HTERT RPE-1 (cell line): Measurements from ENCODE around the gene DPH6.

Source experiments
- in situ Hi-C: fragments of 300-500 bp; cut with MboI; formaldehyde crosslinking; loops from 4 replicates; pipeline ENCODE4 v1.14.3; 2020; ENCODE audit warnings: low sequenced_read_pairs

Gene DPH6

GRCh38 chr15:35545316-35545823 is 595 bp downstream of the DPH6 start:
- in situ Hi-C loops: no loop called here

- in situ Hi-C loops: no loop called here
Observed at GRCh38 chr15:35540885-35541284, 5.1 kb downstream of the DPH6 start.

- in situ Hi-C loops: no loop called here
Observed at GRCh38 chr15:35540021-35540420, 5.9 kb downstream of the DPH6 start.

GRCh38 chr15:35535365-35535916 is 10.5 kb downstream of the DPH6 start:
- in situ Hi-C loops: no loop called here

- in situ Hi-C loops: no loop called here
Observed at GRCh38 chr15:35533130-35534110, 12.5 kb downstream of the DPH6 start.

- in situ Hi-C loops: no loop called here
Observed at GRCh38 chr15:35530698-35531097, 15.3 kb downstream of the DPH6 start.

- in situ Hi-C loops: no loop called here
Observed at GRCh38 chr15:35529784-35530183, 16.2 kb downstream of the DPH6 start.

- in situ Hi-C loops: no loop called here
Observed at GRCh38 chr15:35522061-35522460, 23.9 kb downstream of the DPH6 start.

- in situ Hi-C loops: no loop called here
Observed at GRCh38 chr15:35519541-35520149, 26.3 kb downstream of the DPH6 start.

GRCh38 chr15:35519052-35519451 is 26.9 kb downstream of the DPH6 start:
- in situ Hi-C loops: no loop called here

- in situ Hi-C loops: no loop called here
Observed at GRCh38 chr15:35514759-35515158, 31.2 kb downstream of the DPH6 start.

GRCh38 chr15:35507932-35508638 is 37.9 kb downstream of the DPH6 start:
- in situ Hi-C loops: no loop called here

GRCh38 chr15:35506272-35506870 is 39.6 kb downstream of the DPH6 start:
- in situ Hi-C loops: no loop called here

- in situ Hi-C loops: no loop called here
Observed at GRCh38 chr15:35505809-35506208, 40.2 kb downstream of the DPH6 start.

GRCh38 chr15:35505141-35505540 is 40.8 kb downstream of the DPH6 start:
- in situ Hi-C loops: no loop called here

GRCh38 chr15:35499723-35500122 is 46.2 kb downstream of the DPH6 start:
- in situ Hi-C loops: no loop called here

GRCh38 chr15:35496585-35496984 is 49.4 kb downstream of the DPH6 start:
- in situ Hi-C loops: no loop called here

- in situ Hi-C loops: no loop called here
Observed at GRCh38 chr15:35495080-35495479, 50.9 kb downstream of the DPH6 start.

GRCh38 chr15:35491999-35492398 is 54.0 kb downstream of the DPH6 start:
- in situ Hi-C loops: no loop called here

- in situ Hi-C loops: no loop called here
Observed at GRCh38 chr15:35491173-35491572, 54.8 kb downstream of the DPH6 start.

GRCh38 chr15:35490511-35490910 is 55.5 kb downstream of the DPH6 start:
- in situ Hi-C loops: no loop called here
